ENCODE results near the gene RNPS1.
A peak's percentile ranks its signal among the peaks of the same experiment; 100 is the strongest.

Gene RNPS1

GRCh38 chr16:2213817-2214718, 53.9 kb downstream of the RNPS1 start:
- DNase-seq (ENCODE audit: low spot score), result peak; percentile 41

GRCh38 chr16:2212362-2213324, 55.3 kb downstream of the RNPS1 start:
- no peak for DNase-seq (ENCODE audit: low spot score)

DNA sequence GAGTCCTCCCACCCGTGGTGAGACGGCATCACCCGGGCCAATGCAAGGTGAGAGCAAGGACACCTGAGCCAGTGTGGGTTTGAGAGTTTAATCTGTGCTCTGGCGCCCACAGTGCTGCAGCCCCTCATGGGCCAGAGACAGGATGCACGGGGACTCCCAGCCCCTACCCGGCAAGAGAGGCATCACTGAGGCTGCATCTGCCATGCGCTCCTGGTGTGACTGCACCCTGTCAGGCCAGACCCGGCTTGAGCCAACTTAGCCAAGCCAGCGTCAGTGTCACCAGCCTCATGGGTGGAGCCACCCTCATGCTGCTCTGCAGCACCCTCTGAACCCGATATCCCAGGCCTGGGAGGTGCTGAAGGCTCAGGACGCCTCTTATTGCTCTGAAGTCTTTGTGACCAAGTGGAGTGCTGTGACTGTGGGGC, 56.0 kb downstream of the RNPS1 start:
- no peak for DNase-seq (ENCODE audit: low spot score)

DNA sequence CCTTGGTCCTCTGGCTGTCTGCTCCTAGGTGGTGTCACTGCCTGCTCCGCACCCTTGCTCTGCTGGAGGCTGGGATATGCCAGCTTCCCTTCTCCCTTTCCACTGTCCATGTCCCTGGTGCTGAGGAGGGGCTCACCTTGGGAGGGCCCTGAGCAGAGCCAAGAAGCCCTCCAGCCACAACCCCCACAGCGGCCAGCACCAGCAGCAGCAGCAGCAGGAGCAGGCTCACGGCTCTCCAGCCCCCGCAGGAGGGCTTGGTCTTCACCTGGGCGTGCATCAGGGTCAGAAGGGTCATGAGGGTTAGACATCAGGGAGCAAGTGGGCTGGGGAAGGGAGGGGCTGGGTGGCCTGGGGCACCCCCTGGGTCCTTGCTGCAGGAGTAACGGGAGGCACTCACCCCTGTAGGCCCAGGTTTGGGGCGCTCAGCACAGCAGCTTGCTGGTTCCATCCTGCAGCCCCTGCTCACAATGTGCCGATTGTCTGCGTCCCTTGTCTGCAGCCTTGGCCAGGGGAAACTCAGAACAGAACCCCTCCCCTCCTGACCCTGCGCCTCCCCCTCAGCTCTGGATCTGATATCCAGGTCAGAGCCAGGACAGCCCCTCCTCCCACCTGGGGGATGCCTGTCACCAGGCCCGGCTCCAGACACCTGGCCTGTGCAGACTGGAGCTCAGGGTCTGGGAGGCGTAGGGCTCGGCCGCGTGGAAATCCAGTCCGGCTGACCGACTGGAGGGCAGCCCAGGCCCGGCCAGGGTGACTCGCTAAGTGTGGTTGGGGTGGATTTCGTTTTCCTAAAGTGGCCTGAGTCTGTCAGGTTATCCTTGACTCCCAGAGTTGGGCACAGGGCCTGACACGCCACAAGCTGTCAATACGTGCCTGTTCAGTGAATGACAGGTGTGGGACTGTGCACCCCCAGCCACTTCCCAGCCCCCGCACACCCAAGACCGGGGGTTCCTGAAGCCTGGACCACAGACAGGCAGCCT, 57.2 kb downstream of the RNPS1 start, which contains the start of gene BRICD5:
TSS of gene BRICD5 (minus strand) at position 478 of the 980 bp plus-strand sequence. CDS start at position 448, 30 bp downstream.
- no peak for DNase-seq (ENCODE audit: low spot score)

GRCh38 chr16:2210009-2210332, 58.0 kb downstream of the RNPS1 start:
- no peak for DNase-seq (ENCODE audit: low spot score)

- DNase-seq (ENCODE audit: low spot score), result no peak
Measured at GRCh38 chr16:2209258-2210008, 58.5 kb downstream of the RNPS1 start.

- no peak for DNase-seq (ENCODE audit: low spot score)
Measured at GRCh38 chr16:2208772-2209171, 59.2 kb downstream of the RNPS1 start.

DNA sequence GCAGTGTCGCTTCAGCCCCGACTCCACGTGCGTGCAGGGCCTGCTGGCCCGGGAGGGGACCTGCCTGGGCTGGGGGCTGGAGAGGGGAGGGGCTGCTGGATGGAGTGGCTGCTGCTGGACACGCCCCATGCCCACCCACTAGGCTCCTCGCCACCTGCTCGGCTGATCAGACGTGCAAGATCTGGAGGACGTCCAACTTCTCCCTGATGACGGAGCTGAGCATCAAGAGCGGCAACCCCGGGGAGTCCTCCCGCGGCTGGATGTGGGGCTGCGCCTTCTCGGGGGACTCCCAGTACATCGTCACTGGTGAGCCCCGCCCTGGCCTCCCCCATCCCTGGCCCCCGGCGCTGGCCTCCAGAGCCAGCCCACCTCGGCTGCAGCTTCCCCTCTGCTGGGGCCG, 59.6 kb downstream of the RNPS1 start:
- DNase-seq (ENCODE audit: low spot score), result no peak

GRCh38 chr16:2207872-2208271, 60.1 kb downstream of the RNPS1 start:
- DNase-seq (ENCODE audit: low spot score), result no peak

GRCh38 chr16:2206780-2207433, 61.0 kb downstream of the RNPS1 start:
- DNase-seq (ENCODE audit: low spot score), result no peak

GRCh38 chr16:2206420-2206779, 61.5 kb downstream of the RNPS1 start:
- no peak for DNase-seq (ENCODE audit: low spot score)

- DNase-seq (ENCODE audit: low spot score), result no peak
Measured at GRCh38 chr16:2205967-2206313, 62.0 kb downstream of the RNPS1 start.

GRCh38 chr16:2205104-2205966, 62.6 kb downstream of the RNPS1 start, which contains the start of gene MLST8:
Gene MLST8 (plus strand): TSS chr16:2205454. CDS start chr16:2206086, 632 bp downstream.
- DNase-seq (ENCODE audit: low spot score), result peak; percentile 87

- DNase-seq (ENCODE audit: low spot score), result no peak
Measured at GRCh38 chr16:2204416-2205103, 63.4 kb downstream of the RNPS1 start.

Measured in NAMALWA (cell line).